SU-DHL-6 (cell line): ENCODE data around the gene HOTAIR.

Experiments
- H2AFZ ChIP-seq: fragments of 200-600 bp; sonication (generic); 2 replicates; pipeline ENCODE4 v1.6.1; 2014; ENCODE audit warnings: low read depth, mild to moderate bottlenecking, moderate library complexity, mixed read lengths, antibody characterized with exemption, low read length; ENCODE audit not compliant: severe bottlenecking
- H3F3A ChIP-seq: fragments of 200-600 bp; shearing (Covaris generic); 2 replicates; pipeline ENCODE4 v1.6.0; 2016; ENCODE audit warnings: antibody characterized with exemption, mild to moderate bottlenecking; ENCODE audit not compliant: insufficient read depth
- H3K27ac ChIP-seq: fragments of 200-600 bp; sonication (generic); 2 replicates; pipeline ENCODE4 v1.5.1; 2016; ENCODE audit warnings: low read depth, mild to moderate bottlenecking, low read length, moderate library complexity, mixed read lengths
- H3K27me3 ChIP-seq: fragments of 200-600 bp; sonication (generic), shearing (Covaris generic); 2 replicates; pipeline ENCODE4 v1.6.0; 2014; ENCODE audit warnings: mild to moderate bottlenecking, low read length
- H3K36me3 ChIP-seq: fragments of 200-600 bp; sonication (generic); 2 replicates; pipeline ENCODE4 v1.6.1; 2014; ENCODE audit warnings: mild to moderate bottlenecking, low read length, mixed read lengths
- H3K4me2 ChIP-seq: fragments of 300-600, 200-600 bp; shearing (Covaris generic), sonication (generic); 2 replicates; pipeline ENCODE4 v1.6.0; 2014; ENCODE audit warnings: low read length, low read depth, mild to moderate bottlenecking; ENCODE audit not compliant: poor library complexity, severe bottlenecking
- H3K4me3 ChIP-seq: fragments of 200-600 bp; sonication (generic); 2 replicates; pipeline ENCODE4 v1.5.1; 2014; ENCODE audit warnings: antibody characterized with exemption, low read length, mild to moderate bottlenecking, mixed read lengths; ENCODE audit not compliant: insufficient read depth, poor library complexity, severe bottlenecking
- H3K79me2 ChIP-seq: fragments of 200-600 bp; sonication (generic); 2 replicates; pipeline ENCODE4 v1.6.1; 2014; ENCODE audit warnings: mild to moderate bottlenecking, low read length, moderate library complexity; ENCODE audit not compliant: insufficient read depth
- H3K9ac ChIP-seq: fragments of 200-600 bp; sonication (generic); 2 replicates; pipeline ENCODE4 v1.7.0; 2014; ENCODE audit warnings: mild to moderate bottlenecking, low read length
- H3K9me2 ChIP-seq: fragments of 200-600 bp; sonication (generic); replicated peaks from 2 replicates; pipeline ENCODE4 v1.6.1; 2014; ENCODE audit warnings: low read length; ENCODE audit not compliant: insufficient read depth
- H3K9me3 ChIP-seq: fragments of 200-600 bp; sonication (generic); 2 replicates; pipeline ENCODE4 v1.6.1; 2014; ENCODE audit warnings: low read length, mixed read lengths; ENCODE audit not compliant: insufficient read depth
- H4K20me1 ChIP-seq: fragments of 200-600 bp; sonication (generic); 2 replicates; pipeline ENCODE4 v1.6.1; 2014; ENCODE audit warnings: low read depth, mild to moderate bottlenecking, antibody characterized with exemption, low read length, moderate library complexity, mixed read lengths
- CTCF ChIP-seq: fragments of 200-600 bp; sonication (generic); IDR thresholded peaks from one replicate; pipeline ENCODE4 v1.5.1; 2017; ENCODE audit warnings: antibody characterized with exemption, mild to moderate bottlenecking, low read length, moderate library complexity; ENCODE audit not compliant: insufficient read depth, poor library complexity, severe bottlenecking
- EZH2phosphoT487 ChIP-seq: fragments of 200-600 bp; sonication (generic), shearing (Covaris generic); conservative IDR thresholded peaks from 2 replicates; pipeline ENCODE4 v1.6.1; 2018; ENCODE audit warnings: mild to moderate bottlenecking, antibody characterized with exemption, low read length, moderate library complexity, mixed read lengths

Gene HOTAIR

DNA sequence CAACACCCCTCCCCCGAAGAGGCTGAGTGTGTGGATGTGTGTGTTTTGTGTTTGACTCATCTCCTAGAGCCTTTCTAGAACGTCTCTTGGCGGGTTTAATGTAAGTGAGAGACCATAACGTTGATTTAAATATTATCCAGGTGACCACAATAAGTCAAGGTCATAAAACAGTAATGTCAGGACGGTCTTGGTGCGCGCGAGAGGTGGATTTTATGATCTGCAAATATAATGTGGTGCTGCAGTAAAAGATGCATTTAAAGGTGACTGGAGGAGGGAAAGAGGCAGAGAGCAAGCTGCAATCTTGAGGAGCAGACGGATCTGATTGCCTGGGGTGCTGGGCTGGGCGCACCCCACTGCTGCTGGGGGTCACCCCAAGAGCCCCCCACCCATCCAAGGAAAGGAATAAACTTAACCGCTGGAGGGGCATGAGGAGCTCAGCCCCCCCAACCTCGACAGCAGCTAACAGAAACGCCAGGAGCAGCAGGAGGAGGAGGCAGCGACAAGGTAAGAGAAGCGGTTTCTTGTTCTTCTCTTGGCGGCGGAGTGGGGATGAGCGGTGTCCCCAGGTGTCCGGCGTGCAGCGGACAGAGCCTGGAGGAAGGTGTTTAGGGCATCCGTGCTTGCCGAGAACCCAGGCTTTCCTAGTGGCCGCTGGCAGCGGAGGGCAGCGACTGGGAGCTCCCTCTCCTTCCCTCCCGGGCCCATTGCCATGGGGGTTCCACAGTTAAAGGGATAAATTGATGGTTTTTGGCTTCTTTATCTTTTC lies 15.7 kb upstream of the HOTAIR start:
- no peak overlapping the region for H2AFZ ChIP-seq
- no peak overlapping the region for H3K4me2 ChIP-seq
- H3K9me3 ChIP-seq, result no peaks in the 10 kb centered on the region
- no peak for TF ChIP-seq EZH2phosphoT487
- no peaks in the 10 kb centered on the region for H3K27me3 ChIP-seq
- no peaks in the 10 kb centered on the region for H3K36me3 ChIP-seq
- no peak overlapping the region for H3K9ac ChIP-seq
- no peak overlapping the region for H3K27ac ChIP-seq
- no peaks in the 10 kb centered on the region for H4K20me1 ChIP-seq
- H3F3A ChIP-seq, result no peaks in the 10 kb centered on the region
- no peaks in the 10 kb centered on the region for H3K79me2 ChIP-seq
- no peak overlapping the region for H3K4me3 ChIP-seq
- no peaks in the 10 kb centered on the region for H3K9me2 ChIP-seq

GRCh38 chr12:53989227-53990113 lies 14.7 kb upstream of the HOTAIR start:
- H3K36me3 ChIP-seq, result no peaks in the 10 kb centered on the region
- H3K9ac ChIP-seq, result no peak overlapping the region
- no peaks in the 10 kb centered on the region for H3K9me2 ChIP-seq
- no peaks in the 10 kb centered on the region for H3K79me2 ChIP-seq
- no peaks in the 10 kb centered on the region for H3K27me3 ChIP-seq
- H3K27ac ChIP-seq, result no peak overlapping the region
- TF ChIP-seq EZH2phosphoT487 (no peak), CTCF (peak; percentile 63)
- H3K9me3 ChIP-seq, result no peaks in the 10 kb centered on the region
- no peak overlapping the region for H2AFZ ChIP-seq
- H3K4me3 ChIP-seq, result no peak overlapping the region
- peak overlapping the region; percentile 23 for H3K4me2 ChIP-seq
- no peaks in the 10 kb centered on the region for H4K20me1 ChIP-seq
- H3F3A ChIP-seq, result no peaks in the 10 kb centered on the region

DNA sequence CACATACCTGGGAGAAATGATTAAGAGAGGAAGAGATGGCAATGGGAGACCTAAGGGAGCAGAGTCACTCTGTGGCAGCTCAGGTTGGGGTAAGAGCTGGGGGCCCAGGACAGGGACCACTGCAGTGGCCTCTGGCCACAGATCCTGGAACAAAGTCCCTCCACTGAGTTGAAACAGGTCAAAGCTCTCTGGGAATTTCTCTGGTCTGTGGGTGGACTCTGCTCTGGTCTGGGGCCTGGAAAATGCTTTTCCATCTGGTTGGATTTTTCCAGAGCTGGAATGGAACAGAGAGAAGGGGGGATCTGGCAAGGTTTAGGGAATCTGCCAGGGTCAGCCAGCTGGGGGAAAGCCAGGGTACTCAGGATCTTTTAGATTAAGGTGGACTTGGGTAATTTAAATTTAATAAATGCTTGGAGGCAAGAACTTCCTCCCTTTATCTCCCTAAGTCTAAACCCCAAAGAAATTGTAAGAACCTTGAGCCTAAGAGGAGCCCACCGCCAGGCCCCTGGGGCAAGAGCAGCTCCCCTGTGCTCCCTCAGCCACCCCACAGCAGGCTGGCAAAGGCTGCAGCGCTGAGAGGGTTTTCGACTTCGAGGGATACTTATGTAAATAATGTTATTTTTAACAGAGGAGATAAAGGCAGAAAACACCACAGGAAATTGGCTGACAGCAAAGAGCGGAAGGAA lies 13.9 kb upstream of the HOTAIR start:
- Histone ChIP-seq H2AFZ (no peak overlapping the region), H3K79me2 (no peaks in the 10 kb centered on the region), H3K36me3 (no peaks in the 10 kb centered on the region), H3K9ac (no peak overlapping the region), H3K9me3 (no peaks in the 10 kb centered on the region), H3K4me2 (peak overlapping the region; percentile 23), H4K20me1 (no peaks in the 10 kb centered on the region), H3K9me2 (no peaks in the 10 kb centered on the region), H3K27ac (no peak overlapping the region), H3K4me3 (no peak overlapping the region), H3K27me3 (no peaks in the 10 kb centered on the region), H3F3A (no peaks in the 10 kb centered on the region)
- TF ChIP-seq EZH2phosphoT487, result no peak
- TF ChIP-seq CTCF, result no peak
